Ishikawa (cell line): ENCODE data around the gene LRRC10B.

Source experiments
- EGR1 ChIP-seq: IDR thresholded peaks from 2 replicates; pipeline ENCODE4 v1.6.1; 2012
- EP300 ChIP-seq: IDR thresholded peaks from 2 replicates; pipeline ENCODE4 v1.6.1; 2012; ENCODE audit warnings: borderline replicate concordance
- RAD21 ChIP-seq: IDR thresholded peaks from 2 replicates; pipeline ENCODE4 v1.6.1; 2012; ENCODE audit warnings: low read depth
- REST ChIP-seq: IDR thresholded peaks from 2 replicates; pipeline ENCODE4 v1.6.1; 2012; ENCODE audit warnings: low read depth, mild to moderate bottlenecking
- TAF1 ChIP-seq: IDR thresholded peaks from 2 replicates; pipeline ENCODE4 v1.6.1; 2012; ENCODE audit warnings: low read depth, mild to moderate bottlenecking
- TEAD4 ChIP-seq: IDR thresholded peaks from 2 replicates; pipeline ENCODE4 v1.6.1; 2012
- YY1 ChIP-seq: IDR thresholded peaks from 2 replicates; pipeline ENCODE4 v1.6.1; 2012; ENCODE audit warnings: low read depth
- TF ChIP-seq, protein P1 (sequence below): IDR thresholded peaks from 2 replicates; pipeline ENCODE4 v1.6.1; 2012

GRCh38 chr11:61544466-61544865, 35.9 kb downstream of the LRRC10B start:
- no peak for TF ChIP-seq EGR1
- no peak for TF ChIP-seq TAF1
- TF ChIP-seq REST = no peak
- TF ChIP-seq YY1 = no peak
- TF ChIP-seq, protein P1, sequence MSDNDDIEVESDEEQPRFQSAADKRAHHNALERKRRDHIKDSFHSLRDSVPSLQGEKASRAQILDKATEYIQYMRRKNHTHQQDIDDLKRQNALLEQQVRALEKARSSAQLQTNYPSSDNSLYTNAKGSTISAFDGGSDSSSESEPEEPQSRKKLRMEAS = no peak
- TF ChIP-seq RAD21 = no peak
- TF ChIP-seq TEAD4 = no peak
- no peak for TF ChIP-seq EP300
